Measurements from ENCODE around the gene EIF4E3.

Gene EIF4E3

DNA sequence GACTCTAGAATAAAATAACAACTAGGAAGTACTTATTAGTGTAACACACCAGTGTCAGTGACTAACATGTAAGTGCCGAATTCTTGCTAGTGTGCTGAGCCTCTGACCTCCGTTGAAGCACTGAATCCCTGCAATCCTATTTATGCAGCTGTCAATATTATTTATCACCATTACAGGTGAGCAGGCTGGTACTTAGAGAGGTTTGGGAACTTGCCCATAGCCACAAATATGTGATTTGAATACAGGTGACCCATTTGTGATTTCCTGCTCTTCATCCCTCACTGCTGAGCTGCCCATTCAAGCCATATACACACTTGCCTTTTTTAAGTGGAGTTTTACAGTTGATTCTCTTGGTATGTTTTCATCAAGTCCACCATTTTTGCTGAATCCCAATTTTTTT, 12.2 kb downstream of the EIF4E3 start:
- TF ChIP-seq, protein P1, sequence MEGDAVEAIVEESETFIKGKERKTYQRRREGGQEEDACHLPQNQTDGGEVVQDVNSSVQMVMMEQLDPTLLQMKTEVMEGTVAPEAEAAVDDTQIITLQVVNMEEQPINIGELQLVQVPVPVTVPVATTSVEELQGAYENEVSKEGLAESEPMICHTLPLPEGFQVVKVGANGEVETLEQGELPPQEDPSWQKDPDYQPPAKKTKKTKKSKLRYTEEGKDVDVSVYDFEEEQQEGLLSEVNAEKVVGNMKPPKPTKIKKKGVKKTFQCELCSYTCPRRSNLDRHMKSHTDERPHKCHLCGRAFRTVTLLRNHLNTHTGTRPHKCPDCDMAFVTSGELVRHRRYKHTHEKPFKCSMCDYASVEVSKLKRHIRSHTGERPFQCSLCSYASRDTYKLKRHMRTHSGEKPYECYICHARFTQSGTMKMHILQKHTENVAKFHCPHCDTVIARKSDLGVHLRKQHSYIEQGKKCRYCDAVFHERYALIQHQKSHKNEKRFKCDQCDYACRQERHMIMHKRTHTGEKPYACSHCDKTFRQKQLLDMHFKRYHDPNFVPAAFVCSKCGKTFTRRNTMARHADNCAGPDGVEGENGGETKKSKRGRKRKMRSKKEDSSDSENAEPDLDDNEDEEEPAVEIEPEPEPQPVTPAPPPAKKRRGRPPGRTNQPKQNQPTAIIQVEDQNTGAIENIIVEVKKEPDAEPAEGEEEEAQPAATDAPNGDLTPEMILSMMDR (IDR thresholded peaks at IDR 0.05; ENCODE audit: low read depth, low read length, missing control alignments), result no peak
- no peak overlapping the region for H3K4me3 ChIP-seq (replicated peaks; ENCODE audit: low read depth, low read length)
- no peak for DNase-seq (ENCODE audit: extremely low read depth, low read depth)

DNA sequence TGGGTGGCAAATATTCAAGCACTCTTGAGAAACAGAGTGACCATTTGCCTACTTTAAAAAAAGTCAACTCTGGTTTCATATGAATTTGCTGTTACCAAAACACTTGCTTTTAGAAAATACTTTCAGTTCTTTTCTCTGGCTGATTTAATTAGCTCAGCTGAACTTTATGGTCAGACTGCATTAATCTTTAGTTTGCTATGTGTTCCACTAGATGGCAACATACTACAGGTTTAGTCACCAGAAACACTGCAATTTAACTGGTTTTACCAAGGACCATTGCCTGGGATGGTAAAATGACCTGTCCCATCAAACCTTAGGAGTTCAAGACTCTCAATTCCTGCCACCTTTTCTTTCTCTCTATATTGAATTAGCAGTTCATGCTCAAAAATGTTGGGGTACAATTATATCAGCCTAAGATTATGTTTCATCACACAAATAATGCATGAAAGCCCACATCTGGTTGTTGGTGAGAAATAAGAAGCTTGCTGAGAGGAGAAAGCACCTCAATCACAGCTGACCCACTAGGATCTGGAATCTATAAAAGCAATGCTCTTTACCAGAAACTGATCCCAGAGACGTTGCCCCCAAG, 14.2 kb downstream of the EIF4E3 start:
- DNase-seq (ENCODE audit: extremely low read depth, low read depth), result peak; percentile 26
- H3K4me3 ChIP-seq (replicated peaks; ENCODE audit: low read depth, low read length), result no peak overlapping the region
- TF ChIP-seq, protein P1 (IDR thresholded peaks at IDR 0.05; ENCODE audit: low read depth, low read length, missing control alignments), result peak; percentile 41

DNA sequence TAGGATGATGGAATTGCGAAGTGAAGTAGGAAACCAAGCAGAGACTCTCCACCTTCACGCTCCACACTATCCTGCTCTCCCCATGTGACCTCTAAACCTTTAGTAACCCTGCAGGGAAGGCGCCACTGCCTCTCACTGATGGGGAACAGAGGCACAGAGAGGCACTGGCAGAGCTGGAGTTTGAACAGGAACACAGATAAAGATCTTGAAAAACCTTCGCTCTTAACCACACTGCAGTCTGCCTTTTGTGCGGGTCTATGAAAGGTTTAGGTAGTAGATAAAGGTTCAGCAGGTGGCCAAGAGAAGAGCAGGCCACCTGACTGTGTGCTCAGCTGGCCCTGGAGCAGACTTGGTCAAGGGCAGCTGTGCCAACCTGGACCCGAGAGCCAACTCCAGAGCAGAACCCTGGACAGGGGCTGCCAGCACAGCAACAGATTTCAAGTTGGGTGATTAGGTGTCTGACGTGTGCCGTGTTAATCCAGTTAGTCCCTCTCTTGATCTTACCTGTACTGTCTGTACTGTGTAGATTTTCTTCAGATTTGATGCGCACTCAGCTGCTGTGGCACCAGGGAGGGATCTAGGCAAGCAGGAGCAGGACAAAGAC, 15.2 kb downstream of the EIF4E3 start:
- TF ChIP-seq, protein P1 (IDR thresholded peaks at IDR 0.05; ENCODE audit: low read depth, low read length, missing control alignments), result no peak
- no peak for DNase-seq (ENCODE audit: extremely low read depth, low read depth)
- no peak overlapping the region for H3K4me3 ChIP-seq (replicated peaks; ENCODE audit: low read depth, low read length)

DNA sequence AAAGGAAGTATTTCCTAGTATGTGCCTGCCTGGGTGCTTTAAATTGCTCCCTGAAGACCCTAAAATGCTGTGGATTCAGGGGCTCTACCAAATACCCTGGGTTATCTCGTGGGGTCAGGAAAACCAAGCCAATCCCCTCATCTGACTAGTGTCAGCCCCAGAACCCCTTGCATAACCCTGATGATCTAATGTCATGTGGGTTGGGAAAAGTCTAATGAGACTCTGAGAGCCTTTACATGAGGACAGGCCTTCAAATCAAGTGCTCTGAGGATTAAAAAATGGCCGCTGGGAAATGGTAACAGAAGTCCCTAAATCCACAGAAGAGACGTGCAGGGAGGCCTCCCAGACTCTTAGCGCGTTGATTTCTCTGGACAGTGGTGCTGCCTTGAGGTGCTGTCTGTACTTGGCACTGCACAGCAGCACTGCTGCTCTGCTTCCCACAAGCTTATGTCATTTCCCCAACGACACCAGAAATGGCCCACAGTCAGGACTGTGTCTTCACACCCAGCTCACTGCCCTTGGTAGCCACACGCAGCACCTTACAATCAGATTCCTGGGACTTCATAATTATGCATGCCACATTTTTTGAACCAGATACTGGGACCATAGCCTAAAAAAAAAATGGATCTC, 16.6 kb downstream of the EIF4E3 start:
- DNase-seq (ENCODE audit: extremely low read depth, low read depth), result no peak
- H3K4me3 ChIP-seq (replicated peaks; ENCODE audit: low read depth, low read length), result no peak overlapping the region
- TF ChIP-seq, protein P1 (IDR thresholded peaks at IDR 0.05; ENCODE audit: low read depth, low read length, missing control alignments), result no peak

DNA sequence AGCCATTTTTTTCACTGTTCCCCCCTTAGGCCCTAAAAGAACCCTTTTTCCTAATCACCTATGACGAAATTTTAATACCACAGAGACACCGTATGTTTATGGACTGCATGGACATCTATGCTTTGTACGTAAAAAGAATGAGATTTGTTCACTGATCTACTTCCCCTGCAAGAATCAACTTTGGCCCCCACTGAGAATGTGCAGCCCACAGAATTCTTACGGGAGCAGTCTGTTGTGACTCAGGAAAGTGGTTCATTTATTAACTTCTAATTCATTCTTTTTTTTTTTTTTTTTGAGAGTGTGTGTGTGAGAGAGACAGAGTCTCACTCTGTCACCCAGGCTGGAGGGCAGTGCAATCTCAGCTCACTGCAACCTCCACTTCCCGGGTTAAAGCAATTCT, 17.6 kb downstream of the EIF4E3 start:
- DNase-seq (ENCODE audit: extremely low read depth, low read depth), result no peak
- TF ChIP-seq, protein P1 (IDR thresholded peaks at IDR 0.05; ENCODE audit: low read depth, low read length, missing control alignments), result no peak
- H3K4me3 ChIP-seq (replicated peaks; ENCODE audit: low read depth, low read length), result no peak overlapping the region

DNA sequence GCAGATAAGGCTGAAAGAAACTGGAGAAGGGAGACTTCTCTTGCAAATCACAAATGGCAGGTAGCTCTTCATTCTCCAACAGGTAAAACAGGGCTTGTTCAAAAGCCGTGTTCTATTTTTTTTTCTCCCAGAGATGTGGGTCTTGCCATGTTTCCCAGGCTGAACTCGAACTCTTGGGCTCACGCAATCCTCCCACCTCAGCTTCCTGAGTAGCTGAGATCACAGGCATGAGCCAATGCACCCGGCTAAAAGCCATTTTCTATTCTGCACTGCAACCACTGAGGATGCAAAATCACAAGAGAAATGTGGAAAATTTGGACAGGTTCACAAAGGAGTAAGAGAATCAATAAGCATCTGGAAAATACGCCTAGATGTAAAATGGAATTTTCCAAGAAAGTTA, 19.5 kb downstream of the EIF4E3 start:
- no peak overlapping the region for H3K4me3 ChIP-seq (replicated peaks; ENCODE audit: low read depth, low read length)
- DNase-seq (ENCODE audit: extremely low read depth, low read depth), result no peak

More for the DNA sequence above, 19.5 kb downstream of the EIF4E3 start:
- TF ChIP-seq, protein P1 (IDR thresholded peaks at IDR 0.05; ENCODE audit: low read depth, low read length, missing control alignments), result no peak
